HG03103 (cell line): ENCODE data around the gene LRRC56.

ENCODE experiments used
- ATAC-seq: cut with Tn5 transposase; IDR thresholded peaks from one replicate; pipeline ENCODE4 v1.9.1; 2021; ENCODE audit warnings: low read depth; ENCODE audit not compliant: unreplicated experiment

Gene LRRC56

GRCh38 chr11:518463-519202 lies 18.7 kb upstream of the LRRC56 start:
- peak; percentile 76 for ATAC-seq

- no peak for ATAC-seq
Observed at GRCh38 chr11:520428-521176, 16.7 kb upstream of the LRRC56 start.

GRCh38 chr11:521177-521688 lies 16.1 kb upstream of the LRRC56 start:
- ATAC-seq, result no peak

GRCh38 chr11:526192-526591 lies 11.1 kb upstream of the LRRC56 start:
- ATAC-seq, result no peak

GRCh38 chr11:528166-528814 lies 9.0 kb upstream of the LRRC56 start:
- ATAC-seq, result no peak

- ATAC-seq, result no peak
Observed at GRCh38 chr11:528815-529727, 8.3 kb upstream of the LRRC56 start.

- no peak for ATAC-seq
Observed at GRCh38 chr11:529728-530411, 7.5 kb upstream of the LRRC56 start.

GRCh38 chr11:530960-531831 lies 6.1 kb upstream of the LRRC56 start:
- ATAC-seq, result no peak

- ATAC-seq, result no peak
Observed at GRCh38 chr11:531919-532526, 5.3 kb upstream of the LRRC56 start.

- no peak for ATAC-seq
Observed at GRCh38 chr11:532527-532985, 4.8 kb upstream of the LRRC56 start.

- ATAC-seq, result no peak
Observed at GRCh38 chr11:532986-533585, 4.2 kb upstream of the LRRC56 start.

GRCh38 chr11:533586-534395 lies 3.5 kb upstream of the LRRC56 start:
- no peak for ATAC-seq

- no peak for ATAC-seq
Observed at GRCh38 chr11:534396-535209, 2.7 kb upstream of the LRRC56 start.

GRCh38 chr11:535210-535518 lies 2.2 kb upstream of the LRRC56 start:
- ATAC-seq, result no peak

- ATAC-seq, result peak; percentile 66
Observed at GRCh38 chr11:535519-536454, 1.5 kb upstream of the LRRC56 start, which contains the start of gene HRAS. Gene HRAS, minus strand, starts transcription at chr11:535576.
